SU-DHL-6 (cell line): Measurements from ENCODE around the gene CDK19.

ENCODE experiments used
- H2AFZ ChIP-seq: fragments of 200-600 bp; sonication (generic); 2 replicates; pipeline ENCODE4 v1.6.1; 2014; ENCODE audit warnings: low read depth, mild to moderate bottlenecking, moderate library complexity, mixed read lengths, antibody characterized with exemption, low read length; ENCODE audit not compliant: severe bottlenecking
- H3F3A ChIP-seq: fragments of 200-600 bp; shearing (Covaris generic); 2 replicates; pipeline ENCODE4 v1.6.0; 2016; ENCODE audit warnings: antibody characterized with exemption, mild to moderate bottlenecking; ENCODE audit not compliant: insufficient read depth
- H3K27ac ChIP-seq: fragments of 200-600 bp; sonication (generic); 2 replicates; pipeline ENCODE4 v1.5.1; 2016; ENCODE audit warnings: low read depth, mild to moderate bottlenecking, low read length, moderate library complexity, mixed read lengths
- H3K27me3 ChIP-seq: fragments of 200-600 bp; sonication (generic), shearing (Covaris generic); 2 replicates; pipeline ENCODE4 v1.6.0; 2014; ENCODE audit warnings: mild to moderate bottlenecking, low read length
- H3K36me3 ChIP-seq: fragments of 200-600 bp; sonication (generic); 2 replicates; pipeline ENCODE4 v1.6.1; 2014; ENCODE audit warnings: mild to moderate bottlenecking, low read length, mixed read lengths
- H3K4me2 ChIP-seq: fragments of 300-600, 200-600 bp; shearing (Covaris generic), sonication (generic); 2 replicates; pipeline ENCODE4 v1.6.0; 2014; ENCODE audit warnings: low read length, low read depth, mild to moderate bottlenecking; ENCODE audit not compliant: poor library complexity, severe bottlenecking
- H3K4me3 ChIP-seq: fragments of 200-600 bp; sonication (generic); 2 replicates; pipeline ENCODE4 v1.5.1; 2014; ENCODE audit warnings: antibody characterized with exemption, low read length, mild to moderate bottlenecking, mixed read lengths; ENCODE audit not compliant: insufficient read depth, poor library complexity, severe bottlenecking
- H3K79me2 ChIP-seq: fragments of 200-600 bp; sonication (generic); 2 replicates; pipeline ENCODE4 v1.6.1; 2014; ENCODE audit warnings: mild to moderate bottlenecking, low read length, moderate library complexity; ENCODE audit not compliant: insufficient read depth
- H3K9ac ChIP-seq: fragments of 200-600 bp; sonication (generic); 2 replicates; pipeline ENCODE4 v1.7.0; 2014; ENCODE audit warnings: mild to moderate bottlenecking, low read length
- H3K9me2 ChIP-seq: fragments of 200-600 bp; sonication (generic); replicated peaks from 2 replicates; pipeline ENCODE4 v1.6.1; 2014; ENCODE audit warnings: low read length; ENCODE audit not compliant: insufficient read depth
- H3K9me3 ChIP-seq: fragments of 200-600 bp; sonication (generic); 2 replicates; pipeline ENCODE4 v1.6.1; 2014; ENCODE audit warnings: low read length, mixed read lengths; ENCODE audit not compliant: insufficient read depth
- H4K20me1 ChIP-seq: fragments of 200-600 bp; sonication (generic); 2 replicates; pipeline ENCODE4 v1.6.1; 2014; ENCODE audit warnings: low read depth, mild to moderate bottlenecking, antibody characterized with exemption, low read length, moderate library complexity, mixed read lengths
- EZH2phosphoT487 ChIP-seq: fragments of 200-600 bp; sonication (generic), shearing (Covaris generic); conservative IDR thresholded peaks from 2 replicates; pipeline ENCODE4 v1.6.1; 2018; ENCODE audit warnings: mild to moderate bottlenecking, antibody characterized with exemption, low read length, moderate library complexity, mixed read lengths
- TF ChIP-seq, protein P1 (sequence below): fragments of 200-600 bp; sonication (generic); IDR thresholded peaks from one replicate; pipeline ENCODE4 v1.5.1; 2017; ENCODE audit warnings: antibody characterized with exemption, mild to moderate bottlenecking, low read length, moderate library complexity; ENCODE audit not compliant: insufficient read depth, poor library complexity, severe bottlenecking

CDK19 gene

DNA sequence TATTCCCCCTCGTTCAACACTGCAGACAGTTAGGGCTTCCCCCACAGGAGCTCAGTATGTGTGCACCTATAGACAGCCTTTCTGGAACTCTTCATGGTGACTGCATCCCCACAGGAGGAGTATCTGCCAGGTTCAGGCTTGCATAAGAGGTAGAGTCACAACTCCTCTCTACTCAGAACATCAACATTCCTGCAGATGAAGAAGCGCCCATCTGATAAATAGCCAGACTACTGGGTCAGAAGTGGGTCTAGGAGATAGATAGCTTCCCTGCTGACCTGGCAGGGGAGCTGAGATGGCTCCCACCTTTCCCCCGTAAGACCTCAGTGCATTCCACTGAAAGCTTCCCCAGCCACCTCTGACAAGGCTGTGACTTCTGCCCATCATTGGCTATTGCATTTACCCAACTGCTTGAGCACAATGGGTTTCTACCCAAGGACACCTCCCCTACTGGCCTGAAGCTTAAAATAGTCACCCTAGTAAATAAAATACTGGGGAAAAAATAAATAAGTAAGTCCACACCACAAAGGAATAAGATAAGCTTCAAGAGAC lies 125.1 kb downstream of the CDK19 start:
- Histone ChIP-seq H3K9ac (no peak overlapping the region), H4K20me1 (no peaks in the 10 kb centered on the region), H3K36me3 (no peaks in the 10 kb centered on the region), H2AFZ (no peak overlapping the region), H3K4me2 (no peak overlapping the region), H3F3A (no peaks in the 10 kb centered on the region), H3K79me2 (no peaks in the 10 kb centered on the region), H3K27ac (no peak overlapping the region), H3K9me2 (no peaks in the 10 kb centered on the region), H3K27me3 (no peaks in the 10 kb centered on the region), H3K9me3 (no peaks in the 10 kb centered on the region), H3K4me3 (no peak overlapping the region)
- TF ChIP-seq EZH2phosphoT487 = no peak
- TF ChIP-seq, protein P1, sequence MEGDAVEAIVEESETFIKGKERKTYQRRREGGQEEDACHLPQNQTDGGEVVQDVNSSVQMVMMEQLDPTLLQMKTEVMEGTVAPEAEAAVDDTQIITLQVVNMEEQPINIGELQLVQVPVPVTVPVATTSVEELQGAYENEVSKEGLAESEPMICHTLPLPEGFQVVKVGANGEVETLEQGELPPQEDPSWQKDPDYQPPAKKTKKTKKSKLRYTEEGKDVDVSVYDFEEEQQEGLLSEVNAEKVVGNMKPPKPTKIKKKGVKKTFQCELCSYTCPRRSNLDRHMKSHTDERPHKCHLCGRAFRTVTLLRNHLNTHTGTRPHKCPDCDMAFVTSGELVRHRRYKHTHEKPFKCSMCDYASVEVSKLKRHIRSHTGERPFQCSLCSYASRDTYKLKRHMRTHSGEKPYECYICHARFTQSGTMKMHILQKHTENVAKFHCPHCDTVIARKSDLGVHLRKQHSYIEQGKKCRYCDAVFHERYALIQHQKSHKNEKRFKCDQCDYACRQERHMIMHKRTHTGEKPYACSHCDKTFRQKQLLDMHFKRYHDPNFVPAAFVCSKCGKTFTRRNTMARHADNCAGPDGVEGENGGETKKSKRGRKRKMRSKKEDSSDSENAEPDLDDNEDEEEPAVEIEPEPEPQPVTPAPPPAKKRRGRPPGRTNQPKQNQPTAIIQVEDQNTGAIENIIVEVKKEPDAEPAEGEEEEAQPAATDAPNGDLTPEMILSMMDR = no peak

DNA sequence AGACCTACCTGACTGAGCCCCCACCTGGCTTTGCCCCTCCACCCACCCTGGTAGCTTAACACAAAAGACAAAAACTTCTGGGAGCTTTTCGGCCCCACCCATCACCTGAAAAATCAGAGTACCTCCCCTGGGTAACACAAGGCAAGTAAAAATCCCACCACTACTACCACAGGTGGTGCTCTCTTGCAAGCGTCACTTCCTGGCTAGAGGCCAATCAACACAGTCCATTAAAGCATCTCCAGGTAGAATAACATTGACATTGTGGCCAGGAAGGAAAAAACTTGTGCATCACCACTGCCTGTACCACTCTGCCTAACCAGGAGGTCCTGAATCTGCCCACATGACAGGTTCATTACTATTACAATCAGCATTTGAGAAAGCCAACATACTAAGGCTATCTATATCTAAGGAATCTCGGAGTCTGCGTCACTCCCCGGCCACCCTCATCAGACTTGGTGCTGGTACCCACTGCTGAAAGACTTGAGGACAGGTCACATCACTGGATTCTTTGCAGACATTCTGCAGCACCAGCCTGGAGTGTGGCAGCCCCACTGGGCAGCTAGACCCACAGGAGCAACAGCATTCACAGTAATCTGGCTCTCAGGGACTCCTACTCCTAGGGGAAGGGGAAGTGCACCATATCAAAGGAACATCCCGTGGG lies 125.9 kb downstream of the CDK19 start:
- TF ChIP-seq EZH2phosphoT487 = no peak
- TF ChIP-seq, protein P1 = no peak
- H3F3A ChIP-seq = no peaks in the 10 kb centered on the region

DNA sequence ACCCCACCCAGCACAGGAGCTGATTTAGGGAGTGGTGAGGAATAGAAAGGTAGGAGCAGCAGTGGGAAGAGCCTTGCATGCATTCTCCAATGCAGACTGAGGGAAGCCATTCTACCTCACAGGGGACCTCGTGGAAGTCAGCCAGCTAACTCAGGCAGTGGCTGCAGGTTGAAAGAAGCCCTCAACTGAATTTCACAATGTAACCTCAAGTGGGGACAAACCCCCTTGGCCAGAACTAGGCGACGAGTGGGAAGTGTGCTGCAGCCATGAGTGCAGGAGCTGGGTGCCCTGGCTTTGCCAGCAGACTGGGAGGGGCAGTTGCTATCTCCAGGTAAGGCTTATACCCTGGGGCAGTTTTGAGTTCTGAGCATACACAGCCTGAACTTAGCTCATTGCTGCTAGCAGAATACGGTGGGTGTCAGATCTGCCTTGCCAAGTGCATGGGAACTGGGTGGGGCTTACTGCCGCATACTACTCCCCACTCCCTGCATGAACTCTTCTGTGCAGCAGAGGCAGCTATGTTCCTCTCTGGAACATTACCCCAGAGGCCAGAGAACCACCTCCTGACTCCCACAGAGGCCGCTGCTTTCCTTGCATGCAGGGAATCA lies 126.5 kb downstream of the CDK19 start:
- H3K9me3 ChIP-seq = no peaks in the 10 kb centered on the region

More for the DNA sequence above, 125.9 kb downstream of the CDK19 start:
- Histone ChIP-seq H3K36me3 (no peaks in the 10 kb centered on the region), H3K79me2 (no peaks in the 10 kb centered on the region), H4K20me1 (no peaks in the 10 kb centered on the region), H3K4me3 (no peak overlapping the region), H3K9me2 (no peaks in the 10 kb centered on the region), H3K9me3 (no peaks in the 10 kb centered on the region), H3K27ac (no peak overlapping the region), H3K4me2 (no peak overlapping the region), H3K27me3 (no peaks in the 10 kb centered on the region), H2AFZ (no peak overlapping the region), H3K9ac (no peak overlapping the region)

More for the DNA sequence above, 126.5 kb downstream of the CDK19 start:
- Histone ChIP-seq H3K9me2 (no peaks in the 10 kb centered on the region), H3K79me2 (no peaks in the 10 kb centered on the region), H3K9ac (no peak overlapping the region), H3K4me2 (no peak overlapping the region), H3F3A (no peaks in the 10 kb centered on the region), H2AFZ (no peak overlapping the region), H3K36me3 (no peaks in the 10 kb centered on the region), H3K27ac (no peak overlapping the region), H4K20me1 (no peaks in the 10 kb centered on the region), H3K4me3 (no peak overlapping the region), H3K27me3 (no peaks in the 10 kb centered on the region)
- no peak for TF ChIP-seq EZH2phosphoT487
- TF ChIP-seq, protein P1 = no peak
